HG03135 (cell line): ENCODE data around the gene GSX2.
"Not testable (repeated sequence)": the region's sequence is repeated elsewhere in the genome, so short reads cannot be mapped to it uniquely, and the experiment has no call there.

Source experiments
- ATAC-seq: cut with Tn5 transposase; IDR thresholded peaks from one replicate; pipeline ENCODE4 v1.9.1; 2021; ENCODE audit warnings: mild to moderate bottlenecking, moderate library complexity; ENCODE audit not compliant: unreplicated experiment

GSX2 gene

DNA sequence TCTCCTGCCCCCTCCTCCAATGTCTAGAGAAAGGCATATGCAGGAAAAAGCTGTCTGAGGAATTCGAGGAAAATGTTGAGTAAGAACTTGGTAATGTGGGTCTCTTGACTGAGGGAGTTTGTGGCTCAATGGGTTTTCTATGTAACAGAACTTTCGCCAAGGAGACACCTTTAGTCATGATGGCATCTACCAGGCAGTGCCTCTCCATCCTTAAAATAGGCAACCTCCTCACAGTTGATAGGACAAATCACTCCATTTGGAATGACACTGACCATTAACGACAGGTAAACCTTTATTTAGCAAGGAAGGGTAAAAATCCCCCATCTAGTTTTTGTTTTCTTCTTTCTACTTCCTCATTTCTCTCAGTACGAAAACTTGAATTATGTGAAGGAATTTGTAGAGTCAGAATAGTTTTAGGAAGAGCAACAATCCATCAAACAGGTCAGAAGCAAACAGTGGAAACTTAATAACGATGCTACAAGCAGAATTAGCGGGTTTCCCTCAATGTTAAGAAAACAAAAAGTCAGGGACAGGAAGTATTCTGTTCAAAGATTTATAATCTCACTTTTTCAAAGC, 2.7 kb downstream of the GSX2 start:
- no peak for ATAC-seq

DNA sequence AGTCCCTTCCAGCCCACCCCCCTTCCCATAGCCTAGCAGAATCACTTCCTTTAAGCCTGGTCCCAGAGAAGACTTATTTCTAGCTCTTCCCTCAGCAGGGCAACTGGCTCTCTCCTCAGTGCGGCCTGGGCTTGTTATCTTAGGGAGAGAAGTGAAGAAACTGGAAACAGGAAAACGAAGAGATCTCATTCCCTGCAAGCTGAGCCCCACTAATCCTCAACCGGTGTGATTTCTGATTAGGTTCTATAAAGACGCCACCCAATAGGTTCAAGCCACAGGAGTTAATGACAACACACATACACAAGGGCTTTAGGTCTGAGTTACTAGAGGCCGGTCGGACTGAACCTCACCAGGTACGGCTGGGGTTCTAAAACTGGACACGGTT, 3.2 kb downstream of the GSX2 start:
- no peak for ATAC-seq

DNA sequence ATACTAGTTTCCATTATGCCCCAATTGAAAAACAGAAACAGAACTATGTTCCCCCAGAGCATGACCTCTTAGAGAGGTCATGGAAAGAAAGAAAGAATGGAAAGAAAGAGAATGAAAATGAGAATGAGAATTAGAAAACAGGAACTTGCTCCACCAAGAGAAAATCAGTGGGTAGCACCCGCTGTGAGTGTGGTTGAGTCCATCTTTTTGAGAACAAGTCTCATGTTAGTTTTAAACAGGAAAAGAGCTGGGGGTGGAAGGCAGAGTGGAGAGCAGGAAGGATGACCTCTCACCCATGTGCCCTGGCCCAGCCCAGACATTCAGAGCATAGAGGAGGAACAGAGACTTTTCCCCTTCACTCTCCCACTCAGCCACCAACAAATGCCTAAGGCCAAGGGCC, 4.9 kb downstream of the GSX2 start:
- no peak for ATAC-seq

DNA sequence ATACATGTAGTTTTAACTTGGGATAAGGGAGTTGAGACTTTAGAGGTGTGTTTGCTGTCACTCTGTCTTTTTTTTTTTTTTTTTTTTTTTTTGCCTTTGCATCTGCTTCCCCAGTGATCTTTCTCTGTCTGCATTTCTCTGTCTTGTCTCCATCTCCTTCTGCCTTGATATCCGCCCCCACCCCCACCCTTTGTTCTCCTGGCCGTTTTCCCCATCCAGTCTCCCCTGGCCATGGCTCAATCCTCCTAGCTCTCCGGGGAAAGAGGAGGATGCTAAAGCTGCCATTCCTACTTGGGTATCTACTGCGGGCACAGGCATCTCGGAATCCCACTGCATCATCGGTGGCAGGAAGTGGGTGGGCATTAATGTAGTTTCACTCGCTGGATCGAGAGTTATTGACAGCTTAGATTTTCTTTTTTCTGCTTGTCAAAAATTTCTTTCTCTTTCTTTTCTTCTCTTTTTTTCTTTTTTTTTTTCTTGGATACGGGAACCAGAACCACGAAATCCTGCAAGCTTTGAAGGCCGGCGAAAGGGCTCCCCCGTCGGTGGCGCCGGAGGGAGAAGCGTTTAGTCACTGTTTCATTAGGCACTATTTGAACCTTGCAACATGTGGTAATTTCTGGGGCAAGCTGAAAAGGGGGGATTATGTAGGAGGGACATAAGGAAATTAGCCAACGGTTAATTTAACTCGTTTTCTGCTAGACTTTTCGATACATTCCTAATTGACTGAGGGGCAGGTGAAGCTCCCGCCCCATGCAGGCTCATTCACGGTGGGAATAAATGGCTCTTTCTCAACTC, 8.2 kb downstream of the GSX2 start:
- ATAC-seq: no peak

DNA sequence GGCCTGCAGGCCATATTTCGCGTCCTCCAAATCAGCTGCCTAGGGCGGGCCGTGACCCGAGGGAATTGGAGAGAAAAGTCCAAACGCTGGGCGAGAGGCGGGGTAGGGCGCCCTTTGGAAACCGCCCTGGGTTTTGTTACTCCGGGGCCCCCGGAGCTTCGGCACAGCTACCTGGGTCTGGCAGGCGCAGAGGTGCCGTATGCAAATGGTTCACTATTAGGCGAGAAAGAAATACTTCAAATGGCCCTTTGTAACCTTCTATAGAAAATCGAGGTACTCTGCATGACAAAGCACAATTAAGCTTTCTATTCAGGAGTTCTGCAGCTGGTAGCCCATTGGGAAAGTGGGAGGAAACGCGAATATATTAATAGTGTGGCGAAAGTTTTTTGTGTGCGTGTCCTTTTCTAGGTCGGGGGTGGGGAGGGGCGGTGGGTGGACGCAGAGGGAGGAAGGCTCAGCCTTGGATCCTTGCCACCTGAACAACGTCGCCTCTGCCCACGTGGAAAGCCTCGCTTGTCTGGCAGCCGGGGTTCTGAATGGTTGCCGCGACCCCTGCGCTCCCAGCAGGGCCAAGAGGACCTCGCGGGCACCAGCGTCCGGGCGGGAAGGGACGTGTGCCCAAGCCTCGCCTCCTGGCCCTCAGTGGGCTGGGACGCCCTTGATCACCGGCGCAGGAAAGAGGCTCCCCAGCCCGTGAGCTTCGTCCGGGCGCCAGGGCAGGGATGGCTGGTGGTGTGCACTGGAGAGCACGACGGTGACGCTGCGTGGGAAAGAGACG, 9.5 kb downstream of the GSX2 start:
- ATAC-seq: no peak

DNA sequence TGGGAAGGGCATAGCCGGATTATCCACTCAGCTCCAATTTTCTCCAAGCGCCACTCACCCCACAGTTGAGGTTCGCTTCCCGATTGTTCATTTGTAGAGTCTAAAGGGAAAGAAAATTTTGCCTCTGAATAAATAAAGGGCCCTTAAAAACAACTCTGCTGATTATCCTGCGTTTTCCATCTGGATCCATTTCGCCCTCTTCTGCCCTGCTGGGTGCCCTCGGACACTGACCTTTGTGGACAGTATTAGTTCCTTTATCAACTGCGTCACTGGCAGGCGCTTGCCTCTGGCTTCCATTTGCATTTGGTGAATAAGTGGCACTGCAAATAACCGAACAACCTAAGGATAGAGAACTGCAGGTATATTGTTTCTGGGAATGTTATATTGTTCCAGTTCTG, 10.1 kb downstream of the GSX2 start:
- no peak for ATAC-seq

DNA sequence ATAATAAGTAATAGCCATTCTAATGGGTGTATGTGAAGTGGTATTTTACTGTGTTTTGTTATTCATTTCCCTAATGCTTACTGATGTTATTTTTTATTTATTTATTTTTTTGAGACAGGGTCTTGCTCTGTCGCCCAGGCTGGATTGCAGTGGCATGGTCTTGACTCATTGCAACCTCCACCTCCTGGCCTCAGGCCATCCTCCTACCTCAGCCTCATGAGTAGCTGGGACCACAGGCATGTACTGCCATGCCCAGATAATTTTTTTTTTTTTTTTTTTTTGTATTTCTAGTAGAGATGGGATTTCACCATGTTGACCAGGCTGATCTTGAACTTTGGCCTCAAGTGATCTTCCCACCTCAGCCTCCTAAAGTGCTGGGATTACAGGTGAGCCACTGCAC, 13.2 kb downstream of the GSX2 start:
- ATAC-seq: not testable (repeated sequence)

DNA sequence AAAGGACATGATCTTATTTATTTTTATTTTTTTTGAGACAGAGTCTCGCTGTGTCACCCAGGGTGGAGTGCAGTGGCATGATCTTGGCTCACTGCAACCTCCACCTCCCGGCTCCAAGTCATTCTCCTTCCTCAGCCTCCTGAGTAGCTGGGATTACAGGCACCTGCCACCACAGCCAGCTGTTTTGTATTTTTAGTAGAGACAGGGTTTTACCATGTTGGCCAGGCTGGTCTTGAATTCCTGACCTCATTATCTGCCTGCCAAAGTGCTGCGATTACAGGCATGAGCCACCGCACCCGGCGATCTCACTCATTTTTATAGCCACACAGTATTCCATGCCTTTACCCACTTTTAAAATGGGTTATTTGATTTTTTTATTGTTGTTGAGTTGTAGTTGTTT, 16.3 kb downstream of the GSX2 start:
- not testable (repeated sequence) for ATAC-seq

DNA sequence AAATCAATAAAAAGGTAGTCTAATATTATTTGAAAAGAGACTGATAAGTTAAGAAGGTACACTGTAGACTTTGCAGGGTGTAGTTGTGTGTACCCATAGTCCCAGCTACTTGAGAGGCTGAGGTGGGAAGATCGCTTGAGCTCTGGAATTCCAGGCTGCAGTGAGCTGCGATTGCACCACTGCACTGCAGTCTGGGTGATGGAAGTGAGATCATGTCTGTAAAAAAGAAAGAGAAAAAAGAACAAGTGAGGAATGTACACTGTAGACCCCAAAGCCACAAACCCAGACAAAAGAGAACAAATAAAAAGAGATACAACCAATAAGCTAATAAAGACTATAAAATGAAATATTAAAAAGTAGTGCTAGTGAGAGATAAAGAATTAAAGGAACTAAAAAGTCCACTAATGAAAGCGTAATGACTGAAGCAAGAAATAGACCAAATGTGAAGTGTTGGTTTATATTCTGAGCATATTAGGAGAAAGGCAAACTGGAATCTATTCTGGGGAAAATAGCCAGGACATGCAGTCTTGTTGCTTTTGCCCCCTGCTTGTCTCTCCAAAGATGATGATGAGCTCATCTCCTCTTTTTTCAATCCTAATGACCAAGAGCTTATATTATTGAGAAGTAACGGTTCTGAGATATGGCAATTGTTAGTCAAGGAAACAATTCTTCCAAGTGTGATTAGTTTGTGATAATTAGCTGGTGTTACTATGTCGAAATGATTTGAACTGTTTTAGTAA, 19.1 kb downstream of the GSX2 start:
- ATAC-seq: no peak

DNA sequence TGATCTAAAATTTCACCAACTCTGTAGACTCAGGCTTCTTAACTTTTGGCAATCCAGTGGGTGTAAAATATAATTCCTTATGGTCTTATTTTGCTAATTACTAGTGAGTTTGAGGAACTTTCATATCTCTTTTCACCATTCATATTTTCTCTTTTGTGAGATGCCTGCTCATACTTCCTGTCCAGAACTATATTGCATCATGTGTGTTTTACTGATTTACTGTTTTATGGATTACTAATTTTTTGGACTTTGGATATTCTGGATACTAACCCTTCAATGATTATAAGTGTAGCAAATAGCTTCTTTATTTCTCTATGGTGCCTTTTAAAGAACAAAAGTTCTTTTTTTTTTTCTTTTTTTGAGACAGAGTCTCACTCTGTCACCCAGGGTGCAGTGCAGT, 20.6 kb downstream of the GSX2 start:
- ATAC-seq: no peak

DNA sequence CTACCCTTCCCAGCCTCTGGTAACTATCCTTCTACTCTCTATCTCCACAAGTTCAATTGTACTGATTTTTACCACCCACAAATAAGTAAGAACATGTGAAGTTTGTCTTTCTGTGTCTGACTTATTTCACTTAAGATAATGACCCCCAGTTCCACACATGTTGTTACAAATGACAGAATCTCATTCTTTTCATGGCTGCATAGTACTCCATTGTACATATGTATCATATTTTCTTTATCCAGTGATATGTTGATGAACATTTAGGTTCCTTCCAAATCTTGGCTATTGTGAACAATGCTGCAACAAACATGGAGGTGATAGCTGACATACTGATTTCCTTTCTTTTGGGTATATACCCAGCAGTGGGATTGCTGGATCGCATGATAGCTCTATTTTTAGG, 27.7 kb downstream of the GSX2 start:
- ATAC-seq: no peak

DNA sequence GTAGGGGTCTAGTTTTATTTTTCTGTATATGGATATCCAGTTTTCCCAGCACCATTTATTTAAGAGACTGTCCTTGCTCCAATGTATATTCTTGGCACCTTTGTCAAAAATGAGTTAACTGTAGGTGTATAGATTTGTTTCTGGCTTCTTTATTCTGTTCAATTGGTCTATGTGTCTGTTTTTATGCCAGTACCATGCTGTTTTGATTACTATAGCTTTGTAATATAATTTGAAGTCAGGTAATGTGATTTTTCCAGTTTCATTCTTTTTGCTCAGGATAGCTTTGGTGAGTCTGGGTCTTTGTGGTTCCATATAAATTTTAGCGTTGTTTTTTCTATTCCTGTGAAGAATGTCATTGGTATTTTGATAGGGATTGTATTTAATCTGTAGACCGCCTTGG, 28.7 kb downstream of the GSX2 start:
- not testable (repeated sequence) for ATAC-seq

DNA sequence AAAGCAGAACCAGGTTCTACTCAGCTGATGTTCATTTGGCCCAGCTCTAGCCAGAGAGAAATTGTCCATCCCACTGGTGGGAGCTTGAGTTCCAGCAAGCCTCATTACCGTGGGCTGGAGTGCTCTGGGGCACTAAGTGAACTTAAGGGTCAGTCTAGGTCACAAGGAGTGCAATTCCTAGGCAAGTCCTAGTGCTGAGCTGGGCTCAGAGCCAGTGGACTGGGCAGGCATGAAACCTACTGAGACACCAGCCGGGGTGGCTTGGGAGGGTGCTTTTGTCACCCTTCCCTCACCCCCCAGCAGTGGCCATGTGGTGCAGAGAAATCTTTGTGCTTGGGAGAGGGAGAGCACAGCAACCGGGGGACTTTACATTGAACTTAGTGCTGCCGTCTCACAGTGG, 39.4 kb downstream of the GSX2 start:
- no peak for ATAC-seq

DNA sequence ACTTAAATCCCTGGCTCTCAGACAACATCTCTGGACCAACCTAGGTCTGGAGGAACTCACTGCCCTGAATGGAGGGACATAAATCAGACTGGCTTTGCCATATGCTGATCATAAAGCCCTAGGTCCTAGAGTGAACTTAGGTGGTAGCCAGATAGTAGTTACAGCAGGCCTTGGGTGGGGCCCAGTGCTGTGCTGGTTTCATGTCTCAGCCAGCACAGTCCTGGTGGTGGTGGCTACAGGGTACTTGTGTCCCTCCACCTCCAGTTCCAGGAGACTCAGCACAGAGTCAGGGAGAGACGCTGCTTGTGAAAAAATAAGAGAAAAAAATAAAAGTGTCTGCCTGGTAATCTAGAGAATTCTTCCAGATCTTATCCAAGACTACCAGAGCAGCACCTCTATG, 40.3 kb downstream of the GSX2 start:
- ATAC-seq: no peak

DNA sequence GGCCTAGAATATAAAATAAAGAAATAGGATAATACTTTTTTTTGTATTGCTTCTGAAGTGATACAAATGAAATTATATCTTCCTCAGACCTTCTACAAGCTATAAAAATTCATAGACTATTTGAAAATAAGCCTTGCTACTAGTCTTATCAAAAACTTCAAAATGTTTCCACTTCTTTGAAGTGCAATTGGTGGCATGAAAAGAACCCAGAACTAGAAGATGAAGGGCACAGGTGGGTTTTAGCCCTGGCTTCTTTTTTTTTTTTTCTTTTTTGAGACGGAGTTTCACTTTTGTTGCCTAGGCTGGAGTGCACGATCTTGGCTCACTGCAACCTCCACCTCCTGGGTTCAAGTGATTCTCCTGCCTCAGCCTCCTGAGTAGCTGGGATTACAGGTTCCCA, 44.2 kb downstream of the GSX2 start:
- no peak for ATAC-seq

DNA sequence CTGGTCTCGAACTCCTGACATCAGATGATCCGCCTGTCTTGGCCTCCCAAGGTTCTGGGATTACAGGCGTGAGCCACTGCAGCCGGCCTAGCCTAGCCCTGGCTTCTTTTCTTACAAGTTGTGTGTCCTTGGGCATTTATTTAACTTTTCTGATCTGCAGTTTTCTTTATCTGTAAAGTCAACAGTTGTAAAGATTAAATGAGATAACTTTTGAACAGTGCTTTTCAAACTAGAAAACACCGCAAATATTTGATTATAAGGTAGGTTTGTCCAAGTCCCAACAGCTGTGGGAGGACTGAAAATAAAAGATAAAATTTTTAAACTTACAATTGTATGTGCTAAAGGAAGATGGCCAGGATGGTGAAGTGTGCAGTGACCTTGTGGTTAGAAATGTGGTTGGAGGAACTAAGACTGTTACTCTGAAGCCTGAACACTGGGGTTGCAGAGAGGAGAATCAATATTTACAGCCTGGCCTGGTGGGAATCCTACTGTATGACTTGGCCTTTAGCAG, 44.8 kb downstream of the GSX2 start:
- ATAC-seq: no peak

DNA sequence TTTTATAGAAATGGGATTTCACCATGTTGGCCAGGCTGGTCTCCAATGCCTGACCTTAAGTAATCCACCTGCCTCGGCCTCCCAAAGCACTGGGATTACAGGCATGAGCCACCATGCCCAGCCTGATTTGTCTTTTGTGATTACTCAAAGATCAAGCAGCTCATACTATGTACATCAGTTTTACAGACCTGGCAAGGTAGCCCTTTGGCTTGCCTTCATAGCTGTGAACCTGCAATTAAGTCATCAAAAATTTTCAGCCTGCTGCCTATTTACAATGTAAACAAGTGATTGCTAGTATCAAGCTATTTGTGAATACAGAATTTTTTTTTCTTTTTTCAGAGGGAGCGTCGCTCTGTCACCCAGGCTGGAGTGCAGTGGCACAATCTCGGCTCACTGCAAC, 46.2 kb downstream of the GSX2 start:
- ATAC-seq: no peak

DNA sequence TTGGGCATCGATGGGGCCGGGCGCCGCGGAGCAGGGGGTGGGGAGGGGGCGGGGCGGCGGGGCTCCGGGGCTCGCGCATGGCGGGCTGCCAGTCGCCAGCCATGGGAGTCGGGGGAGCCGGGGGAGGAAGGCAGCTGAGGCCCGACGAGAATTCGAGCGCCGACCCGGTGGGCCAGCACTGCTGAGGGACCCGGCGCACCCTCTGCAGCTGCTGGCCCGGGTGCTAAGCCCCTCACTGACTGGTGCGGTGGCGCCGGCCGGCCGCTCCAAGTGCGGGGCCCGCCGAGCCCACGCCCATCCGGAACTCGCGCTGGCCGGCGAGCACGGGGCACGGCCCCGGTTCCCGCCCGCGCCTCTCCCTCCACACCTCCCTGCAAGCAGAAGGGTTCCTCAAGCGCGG, 49.4 kb downstream of the GSX2 start:
- ATAC-seq: no peak
